HepG2 (cell line): ENCODE results near the gene SGK1. TPM values are rescaled to one million over a fixed set of nuclear protein-coding genes. Genes with fewer than 3 reads are reported as not detected.
A peak's percentile ranks its signal among the peaks of the same experiment; 100 is the strongest.

ENCODE experiments used
- DPF2 ChIP-seq: sonication (generic); formaldehyde crosslinking; IDR thresholded peaks from 2 replicates; pipeline ENCODE4 v1.4.0; 2020; ENCODE audit warnings: mild to moderate bottlenecking, low read depth, missing genetic modification reagents, borderline replicate concordance
- FLYWCH1 ChIP-seq: sonication (generic); formaldehyde crosslinking; IDR thresholded peaks from 2 replicates; pipeline ENCODE4 v1.8.1; 2023; ENCODE audit warnings: mild to moderate bottlenecking, missing genetic modification reagents
- FOXM1 ChIP-seq: sonication (generic); formaldehyde crosslinking; IDR thresholded peaks from 2 replicates; pipeline ENCODE4 v1.5.0; 2020; ENCODE audit warnings: missing genetic modification reagents
- HDAC1 ChIP-seq: sonication (generic); formaldehyde crosslinking; IDR thresholded peaks from 2 replicates; pipeline ENCODE4 v1.5.1; 2020; ENCODE audit warnings: mild to moderate bottlenecking, missing genetic modification reagents
- RARA ChIP-seq: IDR thresholded peaks from 2 replicates; pipeline ENCODE4 v1.6.1; 2016; ENCODE audit warnings: missing genetic modification reagents, missing compliant biosample characterization
- RCOR2 ChIP-seq: IDR thresholded peaks from 2 replicates; pipeline ENCODE4 v1.6.1; 2016; ENCODE audit warnings: missing biosample characterization, missing genetic modification reagents
- SMAD1 ChIP-seq: sonication (generic); formaldehyde crosslinking; IDR thresholded peaks from 2 replicates; pipeline ENCODE4 v1.4.0; 2020; ENCODE audit warnings: missing genetic modification reagents, low read depth, mild to moderate bottlenecking, borderline replicate concordance
- TFE3 ChIP-seq: IDR thresholded peaks from 2 replicates; pipeline ENCODE4 v1.6.1; 2016
- TGIF2 ChIP-seq: IDR thresholded peaks from 2 replicates; pipeline ENCODE4 v1.6.1; 2016; ENCODE audit warnings: control low read depth, missing compliant biosample characterization
- TSC22D2 ChIP-seq: sonication (generic); formaldehyde crosslinking; IDR thresholded peaks from 2 replicates; pipeline ENCODE4 v1.5.1; 2020; ENCODE audit warnings: missing genetic modification reagents, mild to moderate bottlenecking, borderline replicate concordance
- XBP1 ChIP-seq: sonication (generic); formaldehyde crosslinking; IDR thresholded peaks from 2 replicates; pipeline ENCODE4 v1.5.0; 2020; ENCODE audit warnings: missing genetic modification reagents
- ZFP82 ChIP-seq: sonication (generic); formaldehyde crosslinking; IDR thresholded peaks from 2 replicates; pipeline ENCODE4 v1.5.1; 2020; ENCODE audit warnings: mild to moderate bottlenecking, missing genetic modification reagents, borderline replicate concordance
- ZKSCAN8 ChIP-seq: IDR thresholded peaks from 2 replicates; pipeline ENCODE4 v1.6.1; 2016; ENCODE audit warnings: borderline replicate concordance, missing genetic modification reagents, missing compliant biosample characterization
- ZNF281 ChIP-seq: sonication (generic); formaldehyde crosslinking; IDR thresholded peaks from 2 replicates; pipeline ENCODE4 v1.4.0; 2020; ENCODE audit warnings: missing genetic modification reagents, borderline replicate concordance
- ZNF331 ChIP-seq: sonication (generic); formaldehyde crosslinking; IDR thresholded peaks from 2 replicates; pipeline ENCODE4 v1.4.0; 2020; ENCODE audit warnings: missing genetic modification reagents
- ZNF543 ChIP-seq: sonication (generic); formaldehyde crosslinking; IDR thresholded peaks from 2 replicates; pipeline ENCODE4 v1.4.0; 2020; ENCODE audit warnings: mild to moderate bottlenecking, missing genetic modification reagents
- ZNF674 ChIP-seq: sonication (generic); formaldehyde crosslinking; IDR thresholded peaks from 2 replicates; pipeline ENCODE4 v1.5.0; 2020; ENCODE audit warnings: low read depth, mild to moderate bottlenecking, missing genetic modification reagents
- ZNF720 ChIP-seq: sonication (generic); formaldehyde crosslinking; IDR thresholded peaks from 2 replicates; pipeline ENCODE4 v1.4.0; 2020; ENCODE audit warnings: missing genetic modification reagents
- ZNF879 ChIP-seq: sonication (generic); formaldehyde crosslinking; IDR thresholded peaks from 2 replicates; pipeline ENCODE4 v1.8.1; 2023; ENCODE audit warnings: missing genetic modification reagents
- polyA plus RNA-seq, 8 experiments: library from polyadenylated mRNA; depleted of rRNA in 3 of 8; stranded (reverse) in 7 of 8; unstranded in 1 of 8; fragments of >200 nt; fragmentation: Illumina TruSeq in 4 of 8; extraction: Trizol in 4 of 8; gene quantifications; 2 replicates each; pipeline versions ENCODE4 v1.2.1 to v1.2.3, GENCODE V29; 2011 to 2016; ENCODE audit warnings: low read depth in 4 of 8, missing spikeins in 1 of 8, mixed read lengths in 1 of 8; ENCODE audit not compliant: insufficient read depth in 1 of 8
- total RNA-seq, 5 experiments: library from RNA; depleted of rRNA; stranded (reverse); fragments of >200 nt; fragmentation: Illumina TruSeq; extraction: Trizol; gene quantifications; 2 replicates each; pipeline ENCODE4 v1.2.3, GENCODE V29; 2016; ENCODE audit warnings: low read depth in 1 of 5
- TF ChIP-seq, protein P1 (sequence below): IDR thresholded peaks from 2 replicates; pipeline ENCODE4 v1.6.1; 2016; ENCODE audit warnings: mild to moderate bottlenecking
- TF ChIP-seq, protein P2 (sequence below): IDR thresholded peaks from 2 replicates; pipeline ENCODE4 v1.4.0; 2020; ENCODE audit warnings: mild to moderate bottlenecking, missing genetic modification reagents

SGK1 gene
- total and polyA plus RNA-seq, 2 of the 13 experiments (the other 11 are each of a cell fraction or from before 2014, with no cell fraction given): 56.1 to 56.2 TPM

DNA sequence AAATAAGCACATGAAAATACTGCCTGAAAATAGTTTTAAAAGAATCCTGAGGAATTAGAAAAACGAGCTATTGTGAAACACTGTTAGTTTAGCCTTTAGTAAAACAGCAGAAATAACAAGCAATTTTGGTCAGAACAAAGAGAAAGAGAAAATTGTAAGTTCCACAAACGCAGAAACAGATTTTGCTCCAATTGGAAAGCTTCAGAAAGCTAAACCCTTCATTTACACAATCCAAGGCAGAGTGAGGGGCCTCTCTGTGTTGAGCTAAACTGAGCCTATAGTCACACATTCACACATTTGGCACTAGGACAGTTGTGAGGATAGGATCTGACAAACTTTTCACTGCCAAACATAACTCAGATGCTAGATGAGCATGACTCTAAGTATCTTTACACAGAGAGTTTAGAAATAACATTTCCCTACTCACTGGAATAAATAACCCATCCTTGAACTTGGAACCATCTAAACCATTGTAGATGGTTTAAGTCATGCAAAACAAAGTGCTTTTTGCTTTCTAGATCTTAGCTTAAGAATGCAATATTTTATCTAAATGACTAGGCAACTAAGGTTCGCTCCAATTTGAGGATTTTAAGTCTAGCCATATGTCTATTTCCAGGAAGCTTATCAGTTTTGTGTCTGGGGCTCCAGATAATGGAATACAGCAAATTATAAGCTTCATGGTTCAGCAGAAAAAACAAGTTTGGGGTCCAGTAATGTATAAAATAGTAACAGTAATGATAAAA, 122.6 kb downstream of the SGK1 start (continued):
- TF ChIP-seq, protein P1, sequence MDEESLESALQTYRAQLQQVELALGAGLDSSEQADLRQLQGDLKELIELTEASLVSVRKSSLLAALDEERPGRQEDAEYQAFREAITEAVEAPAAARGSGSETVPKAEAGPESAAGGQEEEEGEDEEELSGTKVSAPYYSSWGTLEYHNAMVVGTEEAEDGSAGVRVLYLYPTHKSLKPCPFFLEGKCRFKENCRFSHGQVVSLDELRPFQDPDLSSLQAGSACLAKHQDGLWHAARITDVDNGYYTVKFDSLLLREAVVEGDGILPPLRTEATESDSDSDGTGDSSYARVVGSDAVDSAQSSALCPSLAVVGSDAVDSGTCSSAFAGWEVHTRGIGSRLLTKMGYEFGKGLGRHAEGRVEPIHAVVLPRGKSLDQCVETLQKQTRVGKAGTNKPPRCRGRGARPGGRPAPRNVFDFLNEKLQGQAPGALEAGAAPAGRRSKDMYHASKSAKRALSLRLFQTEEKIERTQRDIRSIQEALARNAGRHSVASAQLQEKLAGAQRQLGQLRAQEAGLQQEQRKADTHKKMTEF (CRISPR knock-in tag): peak; percentile 62; the same call in 1 of the 2 replicates
- TF ChIP-seq ZNF720 (CRISPR knock-in tag) (no peak), ZFP82 (CRISPR knock-in tag) (no peak), ZNF543 (CRISPR knock-in tag) (no peak), RARA (CRISPR knock-in tag) (peak; percentile 58; the same call in 1 of the 2 replicates), TGIF2 (CRISPR knock-in tag) (no peak), ZNF879 (CRISPR knock-in tag) (no peak), ZNF331 (CRISPR knock-in tag) (peak; percentile 26; the same call in 1 of the 2 replicates), ZNF674 (CRISPR knock-in tag) (no peak), FOXM1 (CRISPR knock-in tag) (no peak), TFE3 (CRISPR knock-in tag) (0 out of 2 replicates have a peak, but pooled peaks have one; percentile 61), ZNF281 (CRISPR knock-in tag) (no peak), FLYWCH1 (CRISPR knock-in tag) (no peak), RCOR2 (peak; percentile 39; the same call in 1 of the 2 replicates), ZKSCAN8 (CRISPR knock-in tag) (0 out of 2 replicates have a peak, but pooled peaks have one; percentile 31), XBP1 (CRISPR knock-in tag) (no peak), HDAC1 (CRISPR knock-in tag) (no peak), DPF2 (no peak), SMAD1 (no peak), TSC22D2 (CRISPR knock-in tag) (no peak)
- TF ChIP-seq, protein P2, sequence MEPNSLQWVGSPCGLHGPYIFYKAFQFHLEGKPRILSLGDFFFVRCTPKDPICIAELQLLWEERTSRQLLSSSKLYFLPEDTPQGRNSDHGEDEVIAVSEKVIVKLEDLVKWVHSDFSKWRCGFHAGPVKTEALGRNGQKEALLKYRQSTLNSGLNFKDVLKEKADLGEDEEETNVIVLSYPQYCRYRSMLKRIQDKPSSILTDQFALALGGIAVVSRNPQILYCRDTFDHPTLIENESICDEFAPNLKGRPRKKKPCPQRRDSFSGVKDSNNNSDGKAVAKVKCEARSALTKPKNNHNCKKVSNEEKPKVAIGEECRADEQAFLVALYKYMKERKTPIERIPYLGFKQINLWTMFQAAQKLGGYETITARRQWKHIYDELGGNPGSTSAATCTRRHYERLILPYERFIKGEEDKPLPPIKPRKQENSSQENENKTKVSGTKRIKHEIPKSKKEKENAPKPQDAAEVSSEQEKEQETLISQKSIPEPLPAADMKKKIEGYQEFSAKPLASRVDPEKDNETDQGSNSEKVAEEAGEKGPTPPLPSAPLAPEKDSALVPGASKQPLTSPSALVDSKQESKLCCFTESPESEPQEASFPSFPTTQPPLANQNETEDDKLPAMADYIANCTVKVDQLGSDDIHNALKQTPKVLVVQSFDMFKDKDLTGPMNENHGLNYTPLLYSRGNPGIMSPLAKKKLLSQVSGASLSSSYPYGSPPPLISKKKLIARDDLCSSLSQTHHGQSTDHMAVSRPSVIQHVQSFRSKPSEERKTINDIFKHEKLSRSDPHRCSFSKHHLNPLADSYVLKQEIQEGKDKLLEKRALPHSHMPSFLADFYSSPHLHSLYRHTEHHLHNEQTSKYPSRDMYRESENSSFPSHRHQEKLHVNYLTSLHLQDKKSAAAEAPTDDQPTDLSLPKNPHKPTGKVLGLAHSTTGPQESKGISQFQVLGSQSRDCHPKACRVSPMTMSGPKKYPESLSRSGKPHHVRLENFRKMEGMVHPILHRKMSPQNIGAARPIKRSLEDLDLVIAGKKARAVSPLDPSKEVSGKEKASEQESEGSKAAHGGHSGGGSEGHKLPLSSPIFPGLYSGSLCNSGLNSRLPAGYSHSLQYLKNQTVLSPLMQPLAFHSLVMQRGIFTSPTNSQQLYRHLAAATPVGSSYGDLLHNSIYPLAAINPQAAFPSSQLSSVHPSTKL (CRISPR knock-in tag): peak; percentile 84
